CD1c-positive myeloid dendritic cell (primary cell): ENCODE results near the gene THY1.
A peak's percentile ranks its signal among the peaks of the same experiment; 100 is the strongest.
"Not testable (repeated sequence)": the region's sequence is repeated elsewhere in the genome, so short reads cannot be mapped to it uniquely, and the experiment has no call there.

Experiments
- DNase-seq: peaks from one replicate; pipeline ENCODE4 v3.0.0-alpha.2; 2016; ENCODE audit errors: extremely low spot score

THY1 gene

DNA sequence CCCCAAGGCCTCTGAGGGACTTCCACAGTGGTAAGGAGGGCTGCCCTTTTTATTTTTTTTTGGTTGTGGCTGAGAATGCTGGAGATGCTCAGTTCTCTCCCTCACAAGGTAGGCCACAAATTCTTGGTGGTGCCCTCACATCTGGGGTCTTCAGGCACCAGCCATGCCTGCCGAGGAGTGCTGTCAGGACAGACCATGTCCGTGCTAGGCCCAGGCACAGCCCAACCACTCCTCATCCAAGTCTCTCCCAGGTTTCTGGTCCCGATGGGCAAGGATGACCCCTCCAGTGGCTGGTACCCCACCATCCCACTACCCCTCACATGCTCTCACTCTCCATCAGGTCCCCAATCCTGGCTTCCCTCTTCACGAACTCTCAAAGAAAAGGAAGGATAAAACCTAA is 4.2 kb downstream of the THY1 start:
- no peak for DNase-seq

DNA sequence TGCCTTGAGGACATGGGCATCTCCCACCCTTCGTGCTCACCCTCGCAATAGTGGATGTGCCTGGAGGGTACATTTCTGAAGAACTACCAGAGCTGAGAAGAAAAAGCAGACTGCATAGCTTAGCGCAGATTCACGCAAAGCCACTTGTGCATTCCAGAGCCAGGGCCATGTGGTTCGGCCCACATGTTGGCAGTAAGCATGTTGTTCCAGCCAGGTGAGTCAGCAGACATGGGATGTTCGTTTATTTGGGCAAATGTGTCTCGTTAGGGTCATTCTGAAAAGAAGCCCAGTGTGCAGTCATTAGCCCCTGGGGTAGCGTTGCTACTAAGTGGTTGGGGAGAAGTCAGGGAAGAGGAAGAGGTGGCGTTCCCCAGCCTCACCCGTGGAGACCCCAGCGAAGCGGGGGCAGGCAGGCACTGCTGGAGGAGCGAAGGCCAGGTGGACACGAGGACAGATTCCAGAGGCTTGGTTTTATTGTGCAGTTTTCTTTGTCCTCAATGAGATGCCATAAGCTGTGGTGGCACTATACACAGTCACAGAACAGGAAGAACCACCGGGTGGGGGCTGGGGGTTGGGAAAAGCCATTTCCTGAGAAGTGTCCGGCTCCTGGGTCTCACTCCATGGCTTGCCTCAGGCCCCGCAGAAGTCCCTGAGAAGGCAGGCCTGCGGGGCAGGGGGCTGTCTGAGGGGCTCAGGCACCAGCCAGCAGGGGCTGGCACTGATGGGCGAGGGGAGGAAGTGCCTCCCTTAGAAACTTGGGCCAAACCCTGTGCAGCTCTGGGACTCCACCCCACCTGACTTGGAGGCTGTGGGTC is 5.0 kb downstream of the THY1 start:
- no peak for DNase-seq

DNA sequence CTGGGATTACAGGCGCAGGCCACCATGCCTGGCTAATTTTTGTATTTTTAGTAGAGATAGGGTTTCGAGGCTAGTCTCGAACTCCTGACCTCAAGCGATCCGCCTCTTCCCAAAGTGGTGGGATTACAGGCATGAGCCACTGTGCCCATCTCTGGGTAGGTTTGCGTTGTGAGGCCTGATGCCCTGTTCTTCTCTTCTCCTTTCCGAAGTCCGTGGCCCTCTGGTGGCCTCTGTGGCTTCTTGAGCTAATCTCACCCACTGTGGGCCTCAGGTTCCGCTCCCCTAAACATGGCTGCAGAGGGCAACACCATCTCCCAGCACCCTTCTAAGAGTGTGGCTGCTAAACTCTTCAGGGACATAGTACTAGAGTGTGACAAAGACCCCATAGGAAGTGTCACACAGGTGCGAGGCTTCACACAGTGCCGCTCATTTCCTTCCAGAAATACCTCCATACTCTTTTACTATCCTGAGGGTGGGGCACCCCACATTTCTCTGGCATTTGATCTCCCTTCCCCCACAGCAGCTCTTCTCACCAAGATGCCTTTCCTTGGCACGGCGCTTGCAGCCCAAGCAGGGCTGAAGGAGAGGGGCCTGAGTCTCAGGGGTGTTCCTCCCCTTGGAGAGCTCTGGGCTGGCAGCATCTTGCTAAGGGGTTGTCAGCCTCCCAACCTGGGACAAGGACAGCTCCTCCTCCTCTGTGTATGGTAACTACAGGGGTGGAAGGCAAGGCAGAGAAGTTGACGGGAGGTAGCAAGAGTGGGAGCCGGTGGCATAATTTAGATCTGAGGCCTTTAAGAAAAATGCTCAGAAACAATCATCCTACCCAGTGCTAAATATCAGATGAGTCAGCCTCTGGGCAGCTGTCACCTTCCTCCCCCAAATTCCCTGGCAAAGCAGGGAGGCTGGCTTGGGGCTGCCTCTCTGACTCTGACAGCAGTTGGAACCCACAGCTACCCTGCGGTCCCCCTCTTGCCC is 6.1 kb downstream of the THY1 start:
- no peak for DNase-seq

DNA sequence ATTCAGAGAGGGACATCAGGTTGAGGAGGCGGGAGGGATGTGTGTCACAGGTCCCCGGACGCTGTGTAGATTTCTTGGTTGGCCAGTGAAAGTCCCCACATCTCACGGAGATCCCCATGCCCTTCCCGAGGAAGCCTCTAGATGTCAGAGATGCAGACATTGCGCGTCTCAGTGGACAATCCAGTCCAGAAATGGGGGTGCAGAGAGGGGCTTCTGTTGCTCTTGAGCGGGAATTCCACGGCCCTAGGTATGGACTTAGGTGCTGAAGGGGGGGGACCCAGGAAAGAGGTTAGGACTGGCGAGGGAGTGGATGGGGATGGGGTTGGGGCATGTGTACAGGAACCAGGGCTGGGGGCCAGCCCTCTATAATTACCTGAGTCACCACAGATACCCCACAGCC is 7.0 kb downstream of the THY1 start:
- DNase-seq, result no peak

DNA sequence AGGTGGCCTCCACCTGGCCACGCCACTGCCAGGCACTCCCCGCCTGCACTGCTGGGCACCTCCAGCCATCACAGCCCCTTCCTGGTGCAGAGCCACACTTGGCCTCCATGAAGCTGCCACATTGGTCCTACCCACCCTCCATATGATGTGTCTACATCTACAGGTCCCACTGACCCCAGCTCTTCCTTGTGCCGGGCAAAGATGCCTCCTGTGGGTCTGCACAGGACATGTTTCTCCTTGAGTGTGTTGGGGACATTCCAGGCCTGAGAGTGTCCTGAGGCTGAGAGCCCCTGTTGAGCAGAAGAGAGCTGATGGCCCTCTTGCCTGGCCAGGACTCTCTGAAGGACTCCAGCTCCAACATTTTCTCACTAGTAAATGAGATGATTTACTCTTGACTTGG is 7.5 kb downstream of the THY1 start:
- DNase-seq, result no peak

DNA sequence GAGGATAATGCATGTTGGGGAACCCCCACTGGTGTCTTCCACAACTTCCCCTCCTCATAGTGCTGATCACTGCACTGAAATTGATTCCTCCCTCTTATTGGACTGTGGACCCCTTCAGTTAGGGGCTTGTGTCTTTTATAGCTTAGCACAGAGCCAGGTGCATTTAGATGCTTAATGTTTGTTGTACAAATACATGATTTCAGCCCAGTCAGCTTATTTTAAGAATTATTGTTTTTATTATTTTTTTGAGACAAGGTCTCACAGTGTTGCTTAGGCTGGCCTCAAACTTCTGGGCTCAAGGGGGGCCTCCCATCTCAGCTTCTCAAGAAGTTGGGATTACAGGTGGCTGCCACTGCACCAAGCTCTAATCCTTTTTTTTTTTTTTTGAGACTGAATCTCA is 8.2 kb downstream of the THY1 start:
- no peak for DNase-seq

DNA sequence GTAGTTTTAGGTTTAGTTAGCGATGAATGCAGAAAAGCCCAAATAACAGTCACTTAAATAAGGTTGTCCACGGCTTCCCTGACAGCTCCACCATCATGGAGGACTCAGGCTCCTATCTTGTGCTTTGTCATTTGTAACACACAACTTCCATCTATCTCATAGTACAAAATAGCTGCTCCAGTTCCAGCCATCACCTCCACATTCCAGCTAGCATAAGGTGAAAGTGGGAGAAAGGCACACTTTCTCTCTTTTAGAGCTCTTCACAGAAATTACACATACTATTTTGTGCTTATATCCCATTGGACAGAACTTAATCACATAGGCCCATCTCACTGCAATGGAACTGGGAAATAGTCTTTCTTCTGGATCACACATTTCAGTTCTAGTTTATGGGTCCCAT is 8.7 kb downstream of the THY1 start:
- no peak for DNase-seq

DNA sequence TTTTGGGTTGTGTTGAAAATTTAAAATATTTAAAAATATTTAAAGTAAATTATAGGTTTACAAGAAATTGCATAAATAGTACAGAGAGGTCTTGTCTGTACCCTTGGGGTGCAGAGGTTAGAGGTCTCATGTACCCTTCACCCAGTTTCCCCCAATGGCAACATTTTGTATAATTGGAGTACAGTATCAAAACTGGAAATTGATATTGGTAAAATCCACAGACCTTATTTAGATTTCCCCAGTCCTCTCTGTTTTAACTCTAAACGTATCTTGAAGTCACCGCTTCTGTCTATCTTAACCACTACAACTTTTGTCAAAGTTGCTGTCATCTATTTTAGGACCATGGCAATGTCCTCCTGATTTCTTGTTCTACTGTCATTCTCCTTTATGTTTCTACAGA is 10.9 kb downstream of the THY1 start:
- DNase-seq, result no peak

DNA sequence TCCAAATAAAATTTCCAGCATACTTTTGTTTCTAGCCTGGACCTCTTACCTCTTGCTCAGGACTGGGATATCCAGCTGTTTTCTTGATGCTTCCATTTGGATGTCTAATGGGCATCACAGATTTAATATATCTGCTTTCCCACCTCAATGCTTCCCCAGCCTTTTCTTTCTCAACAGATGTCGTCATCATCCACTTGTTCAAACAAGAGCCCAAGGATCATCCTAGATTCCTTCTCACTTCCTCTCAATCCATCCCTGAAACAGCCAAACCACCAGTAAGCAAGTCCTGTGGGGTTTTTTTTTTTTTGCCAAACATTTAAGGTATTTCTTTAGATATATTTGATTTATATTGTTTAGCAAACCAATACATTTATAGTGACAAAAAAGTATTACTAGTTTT is 12.5 kb downstream of the THY1 start:
- DNase-seq, result no peak

DNA sequence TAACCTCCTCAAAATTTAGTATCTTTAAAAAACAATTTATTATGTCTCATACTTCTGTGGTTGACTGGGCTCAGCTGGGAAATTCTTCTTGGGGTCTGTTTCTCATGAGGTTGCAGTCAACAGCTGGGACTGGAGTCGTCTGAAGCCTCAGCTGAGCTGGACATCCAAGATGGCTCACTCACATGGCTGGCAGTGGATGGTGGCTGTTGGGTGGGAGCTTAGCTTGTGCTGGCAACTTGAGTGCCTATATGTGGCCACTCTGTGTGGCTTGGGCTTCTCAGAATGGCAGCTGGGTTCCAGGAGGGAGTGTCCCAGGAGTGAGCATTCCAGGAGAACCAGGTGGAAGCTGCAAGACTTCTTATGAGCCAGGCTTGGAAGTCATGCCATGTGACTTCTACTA is 13.2 kb downstream of the THY1 start:
- no peak for DNase-seq

DNA sequence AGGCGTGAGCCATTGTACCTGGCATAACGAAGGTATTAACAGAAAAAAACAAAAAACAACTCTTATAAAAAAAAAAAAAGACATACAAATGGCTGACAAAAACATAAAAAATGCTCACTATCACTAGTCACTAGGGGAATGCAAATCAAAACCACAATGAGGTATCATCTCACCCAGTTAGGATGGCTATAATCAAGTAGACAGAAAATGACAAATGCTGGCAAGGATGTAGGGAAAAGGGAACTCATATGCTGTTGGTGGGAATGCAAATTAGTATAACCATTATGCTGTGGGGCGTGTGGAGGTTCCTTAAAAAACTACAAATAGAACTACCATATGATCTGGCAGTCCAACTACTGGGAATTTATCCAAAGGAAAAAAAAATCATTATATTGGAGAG is 17.0 kb downstream of the THY1 start:
- peak; percentile 1 for DNase-seq

DNA sequence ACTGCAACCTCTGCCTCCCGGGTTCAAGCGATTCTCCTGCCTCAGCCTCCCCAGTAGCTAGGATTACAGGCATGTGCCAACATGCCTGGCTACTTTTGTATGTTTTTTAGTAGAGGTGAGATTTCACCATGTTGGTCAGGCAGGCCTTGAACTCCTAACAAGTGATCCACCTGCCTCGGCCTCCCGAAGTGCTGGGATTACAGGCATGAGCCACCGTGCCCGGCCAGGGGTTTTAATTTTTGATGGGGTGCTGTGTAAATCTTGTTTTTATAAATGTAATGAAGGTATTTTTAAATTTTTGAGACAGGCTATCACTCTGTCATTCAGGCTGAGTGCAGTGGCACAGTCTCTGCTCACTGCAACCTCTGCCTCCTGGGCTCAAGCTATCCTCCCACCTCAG is 17.5 kb downstream of the THY1 start:
- DNase-seq, result not testable (repeated sequence)

DNA sequence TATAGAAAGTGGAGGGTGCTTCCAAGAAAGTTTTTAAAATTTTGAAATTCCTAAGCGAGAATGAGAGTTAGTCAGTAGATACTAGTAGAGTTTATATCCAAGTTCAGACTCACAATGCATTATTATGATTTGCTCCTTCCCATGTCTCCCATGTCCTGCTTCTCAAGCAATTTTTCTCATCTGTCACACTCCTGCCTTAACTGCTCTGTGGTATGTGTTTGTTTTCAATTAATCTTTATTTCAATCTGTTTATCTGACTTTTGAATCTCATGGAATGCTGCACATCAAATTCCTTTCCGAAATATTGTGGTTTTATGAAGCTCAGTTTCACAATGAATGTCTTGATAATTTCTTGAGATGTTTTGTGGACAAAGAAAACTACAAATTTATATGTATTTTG is 18.1 kb downstream of the THY1 start:
- DNase-seq, result no peak

DNA sequence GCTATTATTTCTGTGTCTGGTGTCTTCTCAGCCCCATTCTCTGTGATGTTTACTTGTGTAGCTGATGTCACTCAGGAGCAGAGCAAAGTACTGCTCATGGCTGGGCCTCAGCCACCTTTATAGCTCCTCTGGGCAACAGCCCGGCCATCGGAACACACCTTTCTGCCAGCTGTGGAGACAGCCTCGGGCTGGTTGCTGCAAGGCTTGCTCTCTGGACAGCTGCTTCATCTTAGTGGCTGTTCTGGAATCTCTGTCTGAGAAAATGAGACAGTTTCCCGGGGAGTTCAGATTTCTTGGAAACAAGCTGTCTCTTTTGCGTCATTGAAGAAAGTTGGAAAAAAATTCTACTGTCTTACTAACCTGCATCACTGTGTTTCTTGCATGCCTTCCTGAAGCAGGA is 20.0 kb downstream of the THY1 start:
- no peak for DNase-seq

DNA sequence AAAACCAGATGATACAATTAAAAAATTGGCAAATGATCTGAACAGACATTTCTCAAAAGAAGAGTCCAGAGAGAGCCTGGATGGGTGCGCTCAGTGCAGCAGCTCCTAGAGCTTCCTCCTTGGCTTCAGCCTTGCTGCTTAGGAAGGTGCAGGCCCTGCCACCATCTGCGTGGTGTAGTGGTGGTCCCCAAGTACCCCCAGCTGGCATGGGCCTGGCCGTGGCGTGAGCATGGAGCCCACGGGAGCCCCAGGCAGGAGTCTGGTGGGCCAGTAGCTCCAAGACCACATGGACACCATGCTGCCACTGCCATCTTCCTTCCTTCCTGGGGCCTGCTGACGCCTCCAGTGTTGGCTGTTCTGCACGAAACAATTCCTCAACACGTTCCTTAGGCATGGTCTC is 20.5 kb downstream of the THY1 start:
- no peak for DNase-seq

DNA sequence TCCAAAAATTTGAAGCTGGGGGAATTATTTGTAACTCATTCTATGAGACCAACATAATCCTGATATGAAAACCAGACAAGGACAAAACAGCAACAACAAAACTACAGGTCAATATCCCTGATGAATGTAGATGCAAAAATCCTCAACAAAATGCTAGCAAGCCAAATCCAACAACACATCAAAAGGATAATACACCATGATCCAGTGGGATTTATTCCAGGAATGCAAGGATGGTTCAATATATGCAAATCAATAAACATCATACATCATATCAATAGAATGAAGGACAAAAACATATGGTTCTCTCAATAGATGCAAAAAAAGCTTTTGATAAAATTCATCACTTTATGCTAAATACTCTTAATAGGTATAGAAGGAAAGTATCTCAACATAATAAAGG is 22.1 kb downstream of the THY1 start:
- DNase-seq, result no peak

DNA sequence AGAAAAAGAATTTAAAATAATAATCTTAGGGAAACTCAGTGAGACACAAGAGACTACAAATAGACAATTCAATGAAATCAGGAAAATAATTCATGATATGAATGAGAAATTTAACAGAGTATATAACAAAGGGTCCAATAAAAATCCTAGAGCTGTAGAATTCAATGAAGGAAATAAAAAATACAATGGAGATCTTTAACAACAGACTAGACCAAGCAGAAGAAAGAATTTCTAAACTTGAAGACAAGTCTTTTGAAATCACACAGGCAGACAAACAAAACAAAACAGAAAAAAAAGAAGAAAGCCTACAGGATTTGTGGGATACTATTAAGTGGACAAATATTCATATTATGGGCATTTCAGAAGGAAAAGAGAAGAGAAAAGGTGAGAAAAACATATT is 25.2 kb downstream of the THY1 start:
- no peak for DNase-seq

DNA sequence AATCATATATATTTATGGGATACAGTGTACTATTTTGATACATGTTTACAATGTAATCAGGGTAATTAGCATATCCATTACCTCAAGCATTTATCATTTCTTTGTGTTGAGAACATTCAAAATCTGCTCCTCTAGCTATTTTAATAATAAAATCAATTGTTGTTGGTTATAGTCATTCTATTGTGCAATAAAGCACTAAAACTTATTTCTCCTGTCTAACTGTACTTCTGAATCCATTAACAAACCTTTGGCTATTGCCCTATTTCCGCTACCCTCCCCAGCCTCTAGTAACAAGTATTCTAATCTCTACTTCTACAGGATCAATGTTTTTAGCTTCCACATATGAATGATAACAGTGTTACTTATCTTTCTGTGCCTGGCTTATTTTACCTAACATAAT is 26.1 kb downstream of the THY1 start:
- no peak for DNase-seq

DNA sequence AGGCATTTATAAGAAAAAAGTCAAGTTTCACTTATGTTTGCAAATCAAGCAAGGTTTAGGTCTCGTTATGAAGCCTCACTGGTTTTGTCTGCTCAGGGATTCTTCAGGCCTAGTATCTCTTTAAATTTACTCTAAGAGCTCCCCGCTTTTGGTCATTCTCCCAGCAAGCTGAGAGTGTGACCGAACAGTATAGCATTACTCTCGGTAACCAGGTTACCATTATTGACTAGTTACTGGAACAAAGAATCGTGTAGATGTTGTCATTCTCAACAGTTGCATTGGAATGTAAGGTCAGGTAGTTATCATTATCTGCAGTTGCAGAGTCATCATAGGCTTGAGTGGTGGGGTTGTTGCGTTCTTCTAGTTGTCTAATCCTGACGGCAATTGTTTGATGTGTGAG is 31.7 kb downstream of the THY1 start:
- no peak for DNase-seq

DNA sequence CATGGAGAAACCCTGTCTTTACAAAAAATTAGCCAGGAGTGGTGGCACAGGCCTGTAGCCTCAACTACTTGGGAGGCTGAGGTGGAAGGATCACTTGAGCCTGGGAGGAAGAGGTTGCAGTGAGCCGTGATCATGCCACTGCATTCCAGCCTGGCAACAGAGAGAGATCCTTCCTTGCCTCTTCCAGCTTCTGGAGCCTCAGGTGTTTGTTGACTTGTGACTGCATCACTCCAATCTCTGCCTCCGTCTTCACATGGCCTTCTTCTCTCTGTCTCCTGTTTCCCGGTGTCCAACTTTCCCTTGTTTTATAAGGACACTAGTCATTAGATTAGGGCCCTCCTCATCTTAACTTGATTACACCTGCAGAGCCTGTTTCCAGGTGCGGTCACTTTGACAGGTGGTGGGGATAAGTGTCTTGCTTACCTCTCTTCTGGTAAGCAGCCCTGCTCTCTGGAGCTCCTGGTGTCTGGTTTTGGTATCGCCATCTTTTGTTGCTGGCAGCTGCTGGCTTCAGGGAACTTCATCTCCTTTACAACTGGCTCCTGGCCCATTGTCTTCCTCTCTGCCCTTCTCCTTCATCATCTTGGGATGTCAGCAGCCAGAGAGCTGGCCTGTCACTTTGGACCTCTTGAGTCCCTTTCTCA is 33.2 kb downstream of the THY1 start:
- DNase-seq, result no peak

DNA sequence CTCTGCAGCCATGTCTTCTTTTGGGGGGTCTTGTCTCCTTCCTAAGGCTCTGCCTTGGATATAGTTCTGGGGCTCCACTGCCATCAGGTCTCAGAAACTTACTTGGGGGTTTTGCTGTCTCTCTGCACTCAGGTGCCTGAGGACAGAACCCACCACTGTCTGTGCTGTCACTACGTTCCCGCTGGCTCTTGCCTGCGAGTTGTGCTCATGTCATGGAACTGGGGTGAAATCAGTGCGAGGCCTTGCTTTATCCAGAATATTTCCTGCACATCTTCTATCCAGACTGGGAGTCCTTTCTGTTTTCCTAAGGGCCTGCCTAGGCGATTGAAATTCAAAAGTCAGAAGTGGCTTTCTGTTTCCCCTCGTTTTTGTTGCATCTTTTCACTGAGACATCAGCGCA is 34.9 kb downstream of the THY1 start:
- no peak for DNase-seq

DNA sequence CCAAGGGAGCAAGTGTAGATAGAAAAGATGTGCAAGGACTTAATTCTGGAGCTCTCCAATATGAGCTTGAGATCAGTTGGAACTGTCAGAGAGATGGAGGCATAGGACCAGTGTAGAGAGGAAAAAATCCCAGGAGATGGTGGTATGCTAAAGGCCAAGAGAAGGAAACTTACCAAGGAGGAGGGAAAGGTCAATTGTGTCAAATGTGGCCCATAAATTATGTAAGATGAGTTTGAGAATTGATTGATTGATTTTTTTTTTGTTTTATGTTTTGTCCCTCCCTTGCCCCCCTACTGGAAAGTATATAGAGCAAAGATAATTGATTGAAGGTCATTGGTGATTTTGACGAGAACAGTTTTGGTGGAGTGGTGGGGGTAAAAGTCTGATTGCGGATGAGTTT is 38.6 kb downstream of the THY1 start:
- DNase-seq, result no peak

DNA sequence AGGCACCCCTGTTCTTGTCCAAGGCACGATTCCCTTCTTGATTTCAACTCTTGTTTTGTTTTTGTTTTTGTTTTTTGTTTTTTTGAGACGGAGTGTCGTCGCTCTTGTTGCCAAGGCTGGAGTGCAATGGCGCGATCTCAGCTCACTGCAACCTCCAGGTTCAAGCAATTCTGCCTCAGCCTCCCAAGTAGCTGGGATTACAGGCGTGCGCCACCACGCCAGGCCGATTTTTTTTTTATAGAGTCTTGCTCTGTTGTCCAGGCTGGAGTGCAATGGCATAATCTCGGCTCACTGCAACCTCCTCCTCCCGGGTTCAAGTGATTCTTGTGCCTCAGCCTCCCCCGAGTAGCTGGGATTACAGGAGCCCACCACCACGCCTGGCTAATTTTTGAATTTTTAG is 40.5 kb downstream of the THY1 start:
- DNase-seq, result not testable (repeated sequence)
